ENCODE data around the gene KLHDC10.
"Not testable (repeated sequence)": the region's sequence is repeated elsewhere in the genome, so short reads cannot be mapped to it uniquely, and the experiment has no call there.

The KLHDC10 gene

DNA sequence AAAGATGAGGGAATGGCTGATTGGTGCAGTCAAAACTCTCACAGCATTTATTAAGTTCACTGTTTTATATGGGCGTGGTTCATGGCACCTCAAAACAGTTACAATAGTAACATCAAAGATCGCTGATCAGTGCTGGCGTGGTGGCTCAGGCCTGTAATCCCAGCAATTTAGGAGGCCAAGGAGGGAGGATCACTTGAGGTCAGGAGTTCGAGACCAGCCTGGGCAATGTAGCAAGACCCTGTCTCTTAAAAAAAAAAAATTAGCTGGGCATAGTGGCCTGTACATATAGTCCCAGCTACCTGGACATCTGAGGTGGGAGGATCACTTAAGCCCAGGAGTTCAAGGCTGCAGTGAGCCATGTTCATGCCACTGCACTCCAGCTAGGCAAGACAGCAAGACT lies 48.5 kb downstream of the KLHDC10 start:
- DNase-seq: no peak

DNA sequence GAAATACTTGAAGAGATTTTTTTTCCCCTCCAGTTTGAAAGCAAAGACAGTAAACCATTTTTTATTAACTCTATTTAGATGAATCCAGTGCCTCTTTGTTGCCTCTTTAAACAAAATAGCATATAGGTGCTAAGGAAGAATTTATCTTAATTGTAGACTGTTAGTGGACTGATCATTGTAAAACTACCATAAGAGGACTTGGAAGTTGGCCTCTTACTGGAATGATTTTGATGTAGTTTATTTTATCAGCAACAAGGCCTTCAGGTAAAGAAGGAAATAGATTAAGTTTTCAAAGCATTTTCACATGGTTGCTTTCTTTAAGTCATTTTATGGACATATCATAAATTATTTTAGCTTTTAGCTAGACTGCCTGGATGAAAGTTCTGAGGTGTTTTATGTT lies 53.2 kb downstream of the KLHDC10 start:
- no peak for DNase-seq

GRCh38 chr7:130124711-130125110 lies 54.4 kb downstream of the KLHDC10 start:
- no peak for DNase-seq

GRCh38 chr7:130126840-130127239 lies 56.5 kb downstream of the KLHDC10 start:
- DNase-seq: not testable (repeated sequence)

GRCh38 chr7:130127404-130127803 lies 57.1 kb downstream of the KLHDC10 start:
- no peak for DNase-seq

DNA sequence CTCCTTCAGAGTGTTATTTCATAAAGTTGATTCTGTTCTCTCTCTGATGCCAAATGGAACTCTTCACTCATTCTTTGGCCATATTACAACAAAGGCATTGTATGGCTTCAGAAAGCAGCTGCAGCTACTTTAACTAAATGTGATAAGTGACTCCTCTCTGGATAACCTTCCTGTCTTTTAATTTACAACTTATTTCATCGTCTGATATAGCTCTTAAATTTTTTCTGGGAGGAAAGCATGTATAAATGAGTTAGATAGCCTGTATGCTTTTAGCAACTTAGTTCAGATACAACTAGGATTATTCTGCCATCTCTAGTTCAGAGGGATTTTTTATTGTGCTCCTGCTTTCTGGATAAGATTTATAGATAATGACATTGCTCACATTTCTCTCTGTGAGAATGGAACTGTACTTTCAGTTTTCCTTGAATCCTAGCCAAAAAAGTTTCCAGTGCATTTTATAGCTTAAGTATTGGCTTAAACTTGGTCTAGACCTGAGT lies 57.5 kb downstream of the KLHDC10 start:
- no peak for DNase-seq

DNA sequence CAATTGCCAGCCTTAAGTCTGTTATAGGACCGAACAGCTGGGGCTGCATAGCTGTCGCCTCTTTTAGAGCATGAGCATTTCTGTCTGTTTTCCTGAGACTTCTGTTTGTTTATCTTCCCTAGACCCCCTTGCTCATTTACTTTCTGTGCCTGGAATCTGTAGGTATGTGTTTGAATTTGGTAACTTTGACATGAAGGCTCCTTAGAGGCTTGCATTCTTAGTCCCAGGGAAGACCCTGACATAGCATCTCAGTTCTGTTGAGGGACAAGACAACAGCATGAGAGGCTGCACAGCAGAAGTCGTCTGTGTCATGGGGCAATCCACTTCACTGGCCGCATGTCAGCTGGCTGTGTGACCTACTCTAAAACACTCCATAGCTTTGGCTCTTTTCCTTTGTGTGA lies 58.7 kb downstream of the KLHDC10 start:
- no peak for DNase-seq

DNA sequence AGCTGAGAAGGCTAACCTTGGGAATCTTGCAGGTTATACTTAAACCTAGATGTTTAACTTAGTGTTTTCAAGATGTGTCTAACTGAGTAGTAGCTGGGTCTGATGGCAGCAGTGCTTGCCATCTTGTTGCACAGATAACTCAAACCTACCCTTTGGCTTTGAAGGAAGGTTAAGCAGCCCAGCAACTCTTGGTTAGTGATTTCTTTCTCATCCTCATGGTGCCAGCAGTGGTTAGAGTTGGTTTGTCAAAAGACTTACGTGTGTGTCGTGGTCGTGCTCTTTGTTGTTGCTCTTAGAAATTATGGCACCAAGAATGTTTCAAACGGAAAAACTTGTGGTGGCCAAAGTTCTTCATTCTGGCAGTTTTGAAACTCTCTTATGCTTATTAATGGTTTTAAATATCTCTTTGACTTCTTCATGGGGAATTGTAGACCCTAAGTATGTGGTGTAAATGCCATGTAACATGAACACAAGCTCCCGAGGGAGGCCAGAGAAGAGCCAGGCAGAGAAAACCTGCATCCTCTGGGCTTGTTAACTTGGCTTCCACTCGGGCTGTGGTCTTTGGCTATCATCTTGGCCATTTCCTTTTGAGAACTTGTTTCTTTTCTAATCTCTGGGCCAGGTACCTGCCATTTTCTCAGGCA lies 61.0 kb downstream of the KLHDC10 start:
- no peak for DNase-seq

GRCh38 chr7:130131964-130132875 lies 61.9 kb downstream of the KLHDC10 start:
- DNase-seq: no peak

- no peak for DNase-seq
Observed at GRCh38 chr7:130133029-130133782, 62.9 kb downstream of the KLHDC10 start.

- DNase-seq: no peak
Observed at GRCh38 chr7:130134106-130134636, 63.8 kb downstream of the KLHDC10 start.

GRCh38 chr7:130134726-130135125 lies 64.4 kb downstream of the KLHDC10 start:
- no peak for DNase-seq

DNA sequence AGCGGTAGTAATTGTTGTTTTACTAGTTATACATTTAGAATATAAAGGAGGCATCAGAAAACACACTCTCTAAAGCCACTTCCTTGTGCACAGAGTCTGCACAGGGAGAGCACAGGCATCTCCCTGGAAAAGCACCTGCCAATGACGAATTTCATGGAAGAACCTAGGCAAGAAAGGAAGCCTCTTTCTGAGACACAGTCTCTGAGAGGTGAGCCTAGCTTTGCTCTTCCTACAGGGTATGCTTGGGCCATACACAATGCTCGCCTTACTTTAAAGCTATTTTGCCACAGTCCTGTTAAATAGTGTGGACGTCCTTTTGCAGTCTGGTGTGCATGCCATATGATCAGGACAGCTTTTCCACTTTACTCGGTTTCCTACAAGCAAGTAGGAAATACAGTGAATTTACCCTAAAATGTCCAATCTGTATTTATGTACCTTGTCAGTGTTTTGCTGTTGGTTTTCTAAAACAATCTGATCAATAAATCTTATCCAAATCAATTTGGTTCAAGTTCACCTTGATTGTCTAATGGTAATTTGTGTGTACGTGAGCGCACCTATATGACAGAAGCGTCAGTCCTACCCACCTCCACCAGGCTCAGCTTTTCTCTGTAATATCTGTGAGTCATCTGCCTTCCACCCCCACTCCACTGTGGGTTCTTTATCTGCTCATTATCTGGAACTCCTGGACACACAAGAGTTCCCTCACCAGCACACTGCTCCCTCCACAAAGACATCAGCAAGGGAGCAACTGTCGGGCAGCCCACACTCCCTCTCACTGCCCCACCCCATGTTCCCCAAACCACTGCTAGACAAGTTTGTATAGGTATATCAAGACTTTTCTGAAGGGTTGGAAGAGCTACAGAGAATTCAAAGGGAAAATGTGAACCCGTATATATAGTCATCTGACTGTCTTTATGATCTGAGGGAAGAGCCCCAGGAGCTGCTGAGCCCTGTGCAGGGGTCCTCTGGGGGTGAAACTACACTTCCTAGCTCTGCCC lies 65.2 kb downstream of the KLHDC10 start:
- DNase-seq: no peak

DNA sequence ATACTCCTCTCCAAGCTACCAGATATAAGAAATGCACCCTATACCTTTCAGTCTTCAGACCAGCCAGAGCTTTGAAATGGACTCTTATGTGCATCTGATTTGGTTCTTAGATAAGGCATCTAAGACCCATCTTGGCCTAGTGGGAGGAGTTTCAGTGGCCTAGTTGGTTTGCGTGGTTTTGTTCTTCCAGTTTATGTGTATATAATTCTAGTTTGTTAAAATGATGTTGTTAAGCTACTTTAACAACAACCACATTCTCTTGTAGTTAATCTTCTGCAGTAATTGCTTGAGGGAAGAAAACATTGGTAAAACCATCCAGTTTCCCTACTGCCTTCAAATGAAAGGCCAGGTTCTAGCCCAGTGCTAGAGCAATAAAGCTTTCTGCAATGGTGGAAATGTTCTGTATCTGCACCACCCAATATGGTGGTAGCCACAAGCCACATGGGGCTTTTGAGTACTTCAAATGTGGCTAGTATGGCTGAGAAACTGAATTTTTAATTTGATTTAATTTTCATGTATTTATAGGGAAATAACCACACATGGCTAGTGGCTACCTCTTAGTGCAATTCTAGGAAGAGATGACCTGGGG lies 66.3 kb downstream of the KLHDC10 start:
- no peak for DNase-seq

GRCh38 chr7:130137207-130137606 lies 66.9 kb downstream of the KLHDC10 start:
- DNase-seq: no peak

DNA sequence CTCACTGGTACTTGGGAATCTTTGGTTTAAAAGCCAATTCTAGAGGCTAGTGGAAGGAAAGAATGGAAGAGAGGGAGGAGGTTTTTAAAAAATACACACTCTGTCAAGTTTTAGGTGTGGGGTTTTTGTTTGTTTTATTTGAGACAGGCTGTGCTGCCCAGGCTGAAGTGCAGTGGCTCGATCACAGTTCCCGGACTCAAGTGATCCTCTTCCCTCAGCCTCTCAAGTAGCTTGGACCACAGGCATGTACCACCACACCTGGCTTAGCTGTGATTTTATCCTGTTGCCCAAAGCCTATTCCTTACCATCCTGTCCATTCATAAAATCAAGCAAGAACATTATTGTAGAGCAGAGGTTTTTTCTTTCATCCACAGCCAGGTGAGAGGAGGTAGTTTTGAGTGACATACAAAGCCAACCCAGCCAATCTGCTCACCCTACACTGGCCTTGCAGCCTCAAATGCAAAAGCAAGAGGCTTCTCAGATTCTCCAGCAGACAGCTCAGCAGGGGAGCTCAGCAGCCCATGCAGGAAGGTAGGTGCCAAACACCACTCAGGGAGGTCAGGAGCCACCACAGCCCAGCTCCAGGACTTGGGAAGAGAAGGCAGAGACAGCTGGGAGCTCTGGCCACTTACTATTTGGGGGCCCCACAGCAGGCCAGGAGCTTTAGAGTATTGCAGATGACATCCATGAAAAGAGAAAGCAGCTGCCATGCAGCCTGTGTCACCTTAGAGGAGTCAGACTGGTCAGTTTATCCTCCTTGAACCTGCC lies 69.0 kb downstream of the KLHDC10 start:
- DNase-seq: no peak

- no peak for DNase-seq
Observed at GRCh38 chr7:130140551-130141160, 70.3 kb downstream of the KLHDC10 start.

- DNase-seq: no peak
Observed at GRCh38 chr7:130141161-130141883, 71.0 kb downstream of the KLHDC10 start.

- DNase-seq: no peak
Observed at GRCh38 chr7:130141884-130142653, 71.7 kb downstream of the KLHDC10 start.

All from activated CD4-positive, alpha-beta T cell treated with anti-CD3 and anti-CD28 coated beads for 1 hour (primary cell).